ENCODE data around the gene GPHN.

DNA sequence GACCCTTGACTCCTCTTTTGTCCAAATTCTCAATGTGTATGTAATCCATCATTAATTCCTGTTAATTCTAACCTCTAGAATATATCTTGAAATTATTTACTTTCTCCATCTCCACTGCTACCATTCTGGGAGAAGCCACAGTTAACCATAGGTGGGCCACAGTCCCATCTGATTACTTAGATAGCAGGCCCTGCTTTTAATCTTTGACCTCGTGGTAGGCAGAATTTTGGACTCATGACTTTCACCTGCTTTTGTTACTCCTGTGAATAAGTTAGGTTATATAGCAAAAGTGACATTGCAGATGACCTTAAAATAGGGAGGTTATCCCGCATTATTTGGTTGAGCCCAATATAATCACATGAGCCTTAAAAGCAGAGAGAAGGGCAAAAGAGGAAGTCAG lies 264.2 kb downstream of the GPHN start:
- TF ChIP-seq CHD1 (IDR thresholded peaks at IDR 0.05; ENCODE audit: low read depth, low read length) (no peak), SMC3 (IDR thresholded peaks at IDR 0.05; ENCODE audit: low read depth, low read length) (no peak), BHLHE40 (IDR thresholded peaks at IDR 0.05; ENCODE audit: low read depth, low read length) (no peak), RCOR1 (IDR thresholded peaks at IDR 0.05; ENCODE audit: insufficient replicate concordance, low read length) (no peak), POLR2A (IDR thresholded peaks at IDR 0.05; ENCODE audit: low read depth, low read length) (no peak), RAD21 (IDR thresholded peaks at IDR 0.05; ENCODE audit: low read length) (no peak)
- TF ChIP-seq, protein P1, sequence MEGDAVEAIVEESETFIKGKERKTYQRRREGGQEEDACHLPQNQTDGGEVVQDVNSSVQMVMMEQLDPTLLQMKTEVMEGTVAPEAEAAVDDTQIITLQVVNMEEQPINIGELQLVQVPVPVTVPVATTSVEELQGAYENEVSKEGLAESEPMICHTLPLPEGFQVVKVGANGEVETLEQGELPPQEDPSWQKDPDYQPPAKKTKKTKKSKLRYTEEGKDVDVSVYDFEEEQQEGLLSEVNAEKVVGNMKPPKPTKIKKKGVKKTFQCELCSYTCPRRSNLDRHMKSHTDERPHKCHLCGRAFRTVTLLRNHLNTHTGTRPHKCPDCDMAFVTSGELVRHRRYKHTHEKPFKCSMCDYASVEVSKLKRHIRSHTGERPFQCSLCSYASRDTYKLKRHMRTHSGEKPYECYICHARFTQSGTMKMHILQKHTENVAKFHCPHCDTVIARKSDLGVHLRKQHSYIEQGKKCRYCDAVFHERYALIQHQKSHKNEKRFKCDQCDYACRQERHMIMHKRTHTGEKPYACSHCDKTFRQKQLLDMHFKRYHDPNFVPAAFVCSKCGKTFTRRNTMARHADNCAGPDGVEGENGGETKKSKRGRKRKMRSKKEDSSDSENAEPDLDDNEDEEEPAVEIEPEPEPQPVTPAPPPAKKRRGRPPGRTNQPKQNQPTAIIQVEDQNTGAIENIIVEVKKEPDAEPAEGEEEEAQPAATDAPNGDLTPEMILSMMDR (conservative IDR thresholded peaks at IDR 0.05; ENCODE audit: low read depth, low read length) = no peak
- TF ChIP-seq, protein P2, sequence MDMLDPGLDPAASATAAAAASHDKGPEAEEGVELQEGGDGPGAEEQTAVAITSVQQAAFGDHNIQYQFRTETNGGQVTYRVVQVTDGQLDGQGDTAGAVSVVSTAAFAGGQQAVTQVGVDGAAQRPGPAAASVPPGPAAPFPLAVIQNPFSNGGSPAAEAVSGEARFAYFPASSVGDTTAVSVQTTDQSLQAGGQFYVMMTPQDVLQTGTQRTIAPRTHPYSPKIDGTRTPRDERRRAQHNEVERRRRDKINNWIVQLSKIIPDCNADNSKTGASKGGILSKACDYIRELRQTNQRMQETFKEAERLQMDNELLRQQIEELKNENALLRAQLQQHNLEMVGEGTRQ (IDR thresholded peaks at IDR 0.05; ENCODE audit: low read depth, low read length) = no peak
- TF ChIP-seq, protein P3, sequence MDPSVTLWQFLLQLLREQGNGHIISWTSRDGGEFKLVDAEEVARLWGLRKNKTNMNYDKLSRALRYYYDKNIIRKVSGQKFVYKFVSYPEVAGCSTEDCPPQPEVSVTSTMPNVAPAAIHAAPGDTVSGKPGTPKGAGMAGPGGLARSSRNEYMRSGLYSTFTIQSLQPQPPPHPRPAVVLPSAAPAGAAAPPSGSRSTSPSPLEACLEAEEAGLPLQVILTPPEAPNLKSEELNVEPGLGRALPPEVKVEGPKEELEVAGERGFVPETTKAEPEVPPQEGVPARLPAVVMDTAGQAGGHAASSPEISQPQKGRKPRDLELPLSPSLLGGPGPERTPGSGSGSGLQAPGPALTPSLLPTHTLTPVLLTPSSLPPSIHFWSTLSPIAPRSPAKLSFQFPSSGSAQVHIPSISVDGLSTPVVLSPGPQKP (IDR thresholded peaks at IDR 0.05; ENCODE audit: borderline replicate concordance, low read depth, low read length) = no peak
